HFF-Myc (cell line): ENCODE measurements around the gene PLEKHM3.

ENCODE experiments used
- DNase-seq: peaks from one replicate; pipeline ENCODE4 v3.0.0-alpha.2; 2011; ENCODE audit warnings: low read depth; ENCODE audit errors: extremely low read depth
- H3K4me3 ChIP-seq: replicated peaks from 2 replicates; pipeline ENCODE4 v1.5.1; 2011; ENCODE audit warnings: low read depth, mild to moderate bottlenecking, control low read depth, low read length
- TF ChIP-seq, protein P1 (sequence below): IDR thresholded peaks from 2 replicates; pipeline ENCODE4 v1.5.1; 2012; ENCODE audit warnings: mild to moderate bottlenecking, low read depth, low read length, control low read depth; ENCODE audit errors: missing control alignments

PLEKHM3 gene

DNA sequence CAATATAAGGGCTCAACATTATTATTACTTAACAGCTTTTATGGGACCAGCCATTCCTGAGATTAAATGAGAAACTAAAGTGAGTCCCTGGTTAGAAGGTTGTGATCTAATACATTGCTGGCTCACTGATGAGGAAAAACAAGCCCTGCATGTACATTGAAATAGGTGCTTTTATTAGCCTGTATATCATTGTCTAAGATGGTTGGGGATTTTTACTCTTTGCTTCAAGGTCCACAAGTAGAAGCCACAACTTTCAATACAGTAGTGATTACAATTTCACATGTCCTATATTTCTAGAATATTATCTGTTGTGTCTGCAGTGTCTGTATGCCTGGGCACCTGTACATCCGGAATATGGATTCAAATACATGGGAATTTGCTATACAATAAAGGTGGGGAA, 151.5 kb downstream of the PLEKHM3 start:
- H3K4me3 ChIP-seq, result no peak overlapping the region
- TF ChIP-seq, protein P1, sequence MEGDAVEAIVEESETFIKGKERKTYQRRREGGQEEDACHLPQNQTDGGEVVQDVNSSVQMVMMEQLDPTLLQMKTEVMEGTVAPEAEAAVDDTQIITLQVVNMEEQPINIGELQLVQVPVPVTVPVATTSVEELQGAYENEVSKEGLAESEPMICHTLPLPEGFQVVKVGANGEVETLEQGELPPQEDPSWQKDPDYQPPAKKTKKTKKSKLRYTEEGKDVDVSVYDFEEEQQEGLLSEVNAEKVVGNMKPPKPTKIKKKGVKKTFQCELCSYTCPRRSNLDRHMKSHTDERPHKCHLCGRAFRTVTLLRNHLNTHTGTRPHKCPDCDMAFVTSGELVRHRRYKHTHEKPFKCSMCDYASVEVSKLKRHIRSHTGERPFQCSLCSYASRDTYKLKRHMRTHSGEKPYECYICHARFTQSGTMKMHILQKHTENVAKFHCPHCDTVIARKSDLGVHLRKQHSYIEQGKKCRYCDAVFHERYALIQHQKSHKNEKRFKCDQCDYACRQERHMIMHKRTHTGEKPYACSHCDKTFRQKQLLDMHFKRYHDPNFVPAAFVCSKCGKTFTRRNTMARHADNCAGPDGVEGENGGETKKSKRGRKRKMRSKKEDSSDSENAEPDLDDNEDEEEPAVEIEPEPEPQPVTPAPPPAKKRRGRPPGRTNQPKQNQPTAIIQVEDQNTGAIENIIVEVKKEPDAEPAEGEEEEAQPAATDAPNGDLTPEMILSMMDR, result no peak
- DNase-seq, result no peak

DNA sequence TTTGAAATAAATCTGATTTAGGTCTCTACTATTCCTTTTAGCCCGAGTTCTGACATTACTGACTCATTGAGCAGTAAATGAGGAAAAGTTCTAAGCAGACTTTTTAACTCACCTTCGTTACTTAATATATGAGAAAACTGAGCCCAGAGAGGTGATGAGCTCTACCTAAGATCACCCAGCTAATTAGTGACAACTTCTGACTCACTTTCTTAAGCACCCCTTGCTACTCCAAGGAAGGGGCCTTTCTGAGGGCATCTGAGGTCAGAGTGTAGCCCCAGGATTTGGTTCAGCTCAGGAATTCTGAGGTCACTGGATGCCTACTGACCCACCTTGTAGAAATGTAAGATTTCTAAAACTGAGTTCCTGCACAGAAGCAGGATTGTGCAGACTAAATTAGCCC, 153.4 kb downstream of the PLEKHM3 start:
- no peak overlapping the region for H3K4me3 ChIP-seq
- no peak for DNase-seq
- TF ChIP-seq, protein P1, result no peak

DNA sequence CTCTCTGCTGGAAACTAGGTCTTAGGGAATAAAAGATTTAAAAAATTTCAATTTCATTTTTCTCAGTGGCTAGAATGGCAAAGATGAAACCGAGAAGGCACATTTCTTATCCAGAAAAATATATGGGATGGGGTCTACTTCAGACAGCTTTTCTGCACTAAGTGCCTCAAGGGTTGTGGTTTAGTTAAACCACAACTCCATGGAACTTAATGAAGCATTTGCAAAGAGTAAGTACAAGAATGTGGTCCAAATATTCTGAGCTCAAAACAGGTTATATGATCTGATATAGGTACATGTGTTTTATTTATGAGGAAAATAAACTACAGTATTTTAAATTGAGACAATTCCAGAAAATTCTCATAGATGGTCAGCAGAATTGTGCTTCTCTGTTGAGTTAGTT, 153.8 kb downstream of the PLEKHM3 start:
- TF ChIP-seq, protein P1, result no peak
- no peak overlapping the region for H3K4me3 ChIP-seq
- DNase-seq, result no peak

DNA sequence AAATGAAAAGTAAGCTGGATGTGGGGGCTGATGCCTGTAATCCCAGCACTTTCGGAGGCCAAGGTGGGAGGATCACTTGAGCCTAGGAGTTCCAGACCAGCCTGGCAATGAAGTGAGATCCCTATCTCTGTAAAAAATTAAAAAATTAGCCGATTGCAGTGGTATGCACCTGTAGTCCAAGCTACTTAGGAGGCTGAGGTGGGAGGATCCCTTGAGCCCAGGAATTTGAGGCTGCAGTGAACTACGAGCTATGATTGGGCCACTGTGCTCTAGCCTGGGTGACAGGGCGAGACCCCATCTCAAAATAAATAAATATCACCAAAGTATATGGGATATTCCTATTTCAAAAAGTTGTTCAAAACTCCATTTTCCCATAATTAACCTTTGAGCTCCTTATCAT, 154.5 kb downstream of the PLEKHM3 start:
- no peak for DNase-seq
- TF ChIP-seq, protein P1, result no peak
- H3K4me3 ChIP-seq, result no peak overlapping the region

DNA sequence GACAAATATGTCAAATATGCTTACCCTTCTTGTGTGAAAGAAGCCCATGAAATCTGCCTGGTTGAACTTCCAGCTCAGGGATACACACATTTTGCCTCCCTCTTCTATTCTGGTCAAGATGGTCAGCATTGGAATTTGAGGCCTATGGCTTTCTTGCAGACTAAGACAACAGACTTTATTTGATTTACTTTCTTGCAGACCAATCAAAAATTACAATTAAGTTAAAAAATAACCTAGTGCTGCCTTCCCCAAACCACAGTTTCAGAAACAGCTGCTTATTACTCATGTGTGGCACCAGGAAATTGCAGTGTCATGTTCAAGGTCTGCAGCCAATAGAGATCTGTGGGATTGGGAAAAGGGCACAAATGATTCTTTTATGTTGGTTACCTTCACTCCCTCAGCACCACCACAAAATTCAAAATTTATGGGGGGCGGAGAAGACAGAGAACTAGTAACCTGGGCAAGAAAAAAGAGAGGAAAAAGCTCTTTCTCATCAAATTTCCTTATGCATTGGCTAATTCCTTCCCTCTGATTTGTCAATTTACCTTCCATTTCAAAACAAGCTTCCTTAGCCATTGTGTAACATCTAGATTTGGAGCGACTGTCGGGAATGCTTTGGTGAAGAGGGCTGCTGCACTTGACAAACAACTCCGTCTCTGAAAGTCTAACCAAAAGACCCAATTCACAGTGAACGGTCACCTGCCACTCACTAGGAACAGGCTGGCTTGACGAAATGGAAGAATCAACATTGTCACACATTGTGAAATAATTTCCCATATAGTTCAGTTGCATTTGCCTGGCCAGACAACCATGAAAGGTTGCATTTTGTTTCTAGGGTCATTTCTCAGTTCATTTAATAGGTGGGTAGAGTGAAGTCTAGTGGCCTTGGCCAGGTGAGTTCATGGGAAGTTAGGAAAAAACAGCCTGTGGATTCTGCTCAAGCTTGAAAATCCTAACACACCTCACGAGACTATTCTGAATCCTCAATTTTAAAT, 155.2 kb downstream of the PLEKHM3 start:
- DNase-seq, result peak; percentile 30
- H3K4me3 ChIP-seq, result no peak overlapping the region
- TF ChIP-seq, protein P1, result no peak

DNA sequence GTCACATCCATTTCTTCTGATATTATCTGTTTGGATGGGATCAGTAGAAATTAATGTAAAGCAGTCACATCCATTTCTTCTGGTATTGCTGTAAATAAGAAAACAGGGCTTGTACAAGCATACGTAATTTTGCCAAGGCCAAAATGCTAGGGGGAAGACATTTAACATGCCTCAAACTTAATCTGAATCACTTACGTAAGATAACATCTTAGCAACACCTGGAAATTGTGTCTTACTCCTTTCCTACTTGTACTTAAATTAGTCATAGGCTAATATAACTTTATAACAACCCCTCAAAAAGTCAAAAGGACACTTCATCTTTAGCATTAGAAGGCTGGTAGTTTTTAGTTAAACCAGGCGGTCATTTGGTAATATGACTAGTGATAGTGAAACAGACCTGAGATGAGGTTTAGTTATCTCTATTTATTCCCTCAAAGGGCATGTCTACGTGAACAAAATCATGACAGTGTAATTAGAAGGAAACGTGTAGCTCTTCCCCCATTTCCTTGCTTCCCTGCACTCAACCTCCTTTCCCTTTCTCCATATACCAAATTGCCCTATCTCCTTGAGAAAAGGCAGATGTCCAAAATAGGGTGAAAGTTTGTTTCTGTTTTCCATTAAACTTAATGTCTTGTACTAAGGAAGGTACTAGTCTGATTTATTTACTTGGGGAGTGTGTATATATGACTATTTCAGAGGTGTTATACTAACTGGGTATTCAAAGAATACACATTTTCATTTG, 156.3 kb downstream of the PLEKHM3 start:
- DNase-seq, result no peak
- TF ChIP-seq, protein P1, result no peak
- no peak overlapping the region for H3K4me3 ChIP-seq
